ENCODE measurements around the gene PDZD8. TPM values are rescaled to one million over a fixed set of nuclear protein-coding genes. Genes with fewer than 3 reads are reported as not detected.

PDZD8 gene
- total and polyA plus RNA-seq, 9 donors: 8.0 to 49.6 (median 35.6) TPM

DNA sequence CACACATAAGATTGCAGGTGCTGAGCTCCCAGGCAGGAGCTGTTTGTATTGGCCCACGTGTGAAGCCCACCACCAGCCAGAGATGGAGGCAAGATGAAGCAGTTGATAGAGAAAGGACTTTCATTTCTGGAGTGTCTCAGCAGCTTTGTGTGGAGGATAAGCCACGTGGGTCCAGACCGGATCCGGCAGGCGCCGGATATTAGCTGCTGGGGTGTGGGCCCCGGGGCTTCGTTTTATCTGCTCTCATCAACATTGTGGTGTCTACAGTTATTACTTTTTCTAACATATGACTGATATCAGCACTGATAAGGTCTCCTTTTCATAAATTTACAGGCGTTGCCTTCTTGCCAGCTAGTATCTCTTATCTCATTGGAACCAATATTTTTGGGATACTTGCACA is 108.8 kb downstream of the PDZD8 start:
- H3K9me3 ChIP-seq: no peaks in the 10 kb centered on the region
- intact Hi-C loops (cut with DNase I): no loop called here
- no peak for DNase-seq
- H3K27ac ChIP-seq: no peak overlapping the region
- no peak overlapping the region for H3K4me3 ChIP-seq
- WGBS, 3 donors: 77 to 86% (median 86%) methylated on average over 9 of the region's 9 CpGs
- no peaks in the 10 kb centered on the region for H3K27me3 ChIP-seq
- no peak for TF ChIP-seq CTCF (IDR thresholded peaks at IDR 0.05)
- TF ChIP-seq POLR2A (IDR thresholded peaks at IDR 0.05): no peak
- no peak for TF ChIP-seq EP300 (IDR thresholded peaks at IDR 0.05)
- no peaks in the 10 kb centered on the region for H3K36me3 ChIP-seq
- H3K4me1 ChIP-seq (ENCODE audit: insufficient read depth): peaks cover 10% of the 10 kb centered on the region

DNA sequence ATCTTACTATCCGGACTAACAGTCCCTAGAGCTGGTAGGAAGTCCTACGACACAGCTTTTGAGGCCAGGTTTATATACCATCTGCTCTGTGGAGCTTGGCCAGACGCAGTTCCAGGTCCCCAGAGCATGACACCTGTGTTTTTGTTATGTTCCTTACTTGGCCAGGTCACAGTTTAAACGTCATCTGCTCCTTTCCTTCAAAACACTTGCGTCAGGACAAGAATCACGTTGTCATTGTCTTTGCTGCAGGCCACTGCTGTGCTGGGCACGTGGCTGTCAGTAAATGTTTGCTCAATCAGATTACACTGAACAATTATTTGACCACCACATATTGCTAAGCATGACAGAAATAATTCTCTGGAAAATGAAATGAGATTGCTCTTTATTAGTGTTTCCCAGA is 110.5 kb downstream of the PDZD8 start:
- intact Hi-C loops (cut with DNase I): no loop called here
- no peak for DNase-seq
- Histone ChIP-seq H3K36me3 (no peaks in the 10 kb centered on the region), H3K4me3 (no peak overlapping the region), H3K27ac (no peak overlapping the region), H3K9me3 (no peaks in the 10 kb centered on the region), H3K4me1 (ENCODE audit: insufficient read depth) (peaks cover 15% of the 10 kb centered on the region), H3K27me3 (no peaks in the 10 kb centered on the region)
- WGBS, 3 donors: 80 to 92% (median 84%) methylated on average over 7 of the region's 7 CpGs
- TF ChIP-seq POLR2A (IDR thresholded peaks at IDR 0.05): no peak
- TF ChIP-seq CTCF (IDR thresholded peaks at IDR 0.05): no peak
- TF ChIP-seq EP300 (IDR thresholded peaks at IDR 0.05): no peak

- H3K9me3 ChIP-seq: no peaks in the 10 kb centered on the region
- H3K36me3 ChIP-seq: no peaks in the 10 kb centered on the region
- peak overlapping the region in 1 of 2 donors; percentile 65 for H3K27ac ChIP-seq
- no peak for DNase-seq
- no peak overlapping the region for H3K4me3 ChIP-seq
- peaks cover 15% of the 10 kb centered on the region for H3K4me1 ChIP-seq (ENCODE audit: insufficient read depth)
- intact Hi-C loops (cut with DNase I): no loop called here
- WGBS, 3 donors: 64 to 88% (median 77%) methylated on average over 7 of the region's 7 CpGs
- TF ChIP-seq CTCF (IDR thresholded peaks at IDR 0.05): no peak
- no peak for TF ChIP-seq POLR2A (IDR thresholded peaks at IDR 0.05)
- no peak for TF ChIP-seq EP300 (IDR thresholded peaks at IDR 0.05)
- no peaks in the 10 kb centered on the region for H3K27me3 ChIP-seq
These were observed 112.3 kb downstream of the PDZD8 start for GRCh38 chr10:117262903-117263293.

GRCh38 chr10:117262291-117262902 is 112.8 kb downstream of the PDZD8 start:
- Histone ChIP-seq H3K27me3 (no peaks in the 10 kb centered on the region), H3K4me1 (ENCODE audit: insufficient read depth) (peaks cover 15% of the 10 kb centered on the region), H3K9me3 (no peaks in the 10 kb centered on the region), H3K27ac (peak overlapping the region in 1 of 2 donors; percentile 65), H3K36me3 (no peaks in the 10 kb centered on the region), H3K4me3 (no peak overlapping the region)
- TF ChIP-seq POLR2A (IDR thresholded peaks at IDR 0.05) (no peak), EP300 (IDR thresholded peaks at IDR 0.05) (no peak), CTCF (IDR thresholded peaks at IDR 0.05) (no peak)
- 31 to 54% (median 32%) methylated on average over 10 of the region's 10 CpGs for WGBS, 3 donors
- intact Hi-C loops (cut with DNase I): no loop called here
- peak; percentile 56 to 74 (median 60) for DNase-seq
